GM12878 (cell line): ENCODE results near the gene RPP40. TPM values are rescaled to one million over a fixed set of nuclear protein-coding genes. Genes with fewer than 3 reads are reported as not detected.

Source experiments
- ATF3 ChIP-seq: IDR thresholded peaks from 2 replicates; pipeline ENCODE4 v1.6.1; 2011; ENCODE audit warnings: low read depth, mild to moderate bottlenecking, low read length, moderate library complexity, borderline replicate concordance; ENCODE audit errors: extremely low read depth
- BACH1 ChIP-seq: fragments of 450-650 bp; IDR thresholded peaks from 2 replicates; pipeline ENCODE4 v1.6.1; 2017; ENCODE audit warnings: mild to moderate bottlenecking, borderline replicate concordance
- BCLAF1 ChIP-seq: fragments of 450-650 bp; IDR thresholded peaks from 2 replicates; pipeline ENCODE4 v1.6.1; 2017; ENCODE audit warnings: antibody characterized with exemption, mild to moderate bottlenecking, moderate library complexity
- CEBPB ChIP-seq, 2 experiments: fragments of 150-350 bp in 1 of 2; IDR thresholded peaks; 2 replicates each; pipeline ENCODE4 v1.6.1; 2012 to 2014; ENCODE audit warnings: low read depth in 2 of 2, low read length in 2 of 2, borderline replicate concordance in 1 of 2, inconsistent platforms in 1 of 2
- FOXM1 ChIP-seq: IDR thresholded peaks from 2 replicates; pipeline ENCODE4 v1.6.1; 2012; ENCODE audit warnings: low read depth, mild to moderate bottlenecking, inconsistent platforms, low read length, moderate library complexity
- HDAC6 ChIP-seq: fragments of 200-600 bp; sonication (generic); IDR thresholded peaks from one replicate; pipeline ENCODE4 v1.8.0; 2017; ENCODE audit warnings: antibody characterized with exemption; ENCODE audit not compliant: unreplicated experiment
- JUNB ChIP-seq: IDR thresholded peaks from 2 replicates; pipeline ENCODE4 v1.6.1; 2016; ENCODE audit warnings: antibody characterized with exemption, mild to moderate bottlenecking
- KLF5 ChIP-seq: fragments of 450-650 bp; IDR thresholded peaks from 2 replicates; pipeline ENCODE4 v1.6.1; 2014; ENCODE audit warnings: mild to moderate bottlenecking; ENCODE audit not compliant: partially characterized antibody
- MAX ChIP-seq: IDR thresholded peaks from 2 replicates; pipeline ENCODE4 v1.6.1; 2012; ENCODE audit warnings: low read depth, low read length, improper control_type of control experiment
- MTA3 ChIP-seq: IDR thresholded peaks from 2 replicates; pipeline ENCODE4 v1.6.1; 2012; ENCODE audit warnings: low read length, inconsistent platforms, borderline replicate concordance
- MYC ChIP-seq: IDR thresholded peaks from 2 replicates; pipeline ENCODE4 v1.6.1; 2011; ENCODE audit warnings: mild to moderate bottlenecking, low read length, moderate library complexity, inconsistent platforms; ENCODE audit not compliant: insufficient read depth, insufficient replicate concordance, insufficient read length, severe bottlenecking
- NR2C2 ChIP-seq: IDR thresholded peaks from 2 replicates; pipeline ENCODE4 v1.6.1; 2011; ENCODE audit warnings: borderline replicate concordance, low read depth; ENCODE audit not compliant: control insufficient read depth, insufficient read length
- NR2F1 ChIP-seq: fragments of 450-650 bp; conservative IDR thresholded peaks from 2 replicates; pipeline ENCODE4 v1.6.1; 2017; ENCODE audit warnings: mild to moderate bottlenecking
- PAX8 ChIP-seq: fragments of 450-650 bp; IDR thresholded peaks from 2 replicates; pipeline ENCODE4 v1.6.1; 2017; ENCODE audit warnings: mild to moderate bottlenecking, moderate library complexity
- POLR2A ChIP-seq: IDR thresholded peaks from 2 replicates; pipeline ENCODE4 v1.6.1; 2011; ENCODE audit warnings: low read depth, mild to moderate bottlenecking, low read length
- POLR2AphosphoS2 ChIP-seq: IDR thresholded peaks from 2 replicates; pipeline ENCODE4 v1.6.1; 2011; ENCODE audit warnings: low read depth, mild to moderate bottlenecking, low read length, improper control_type of control experiment, moderate library complexity
- RB1 ChIP-seq: fragments of 450-650 bp; formaldehyde crosslinking; IDR thresholded peaks from 2 replicates; pipeline ENCODE4 v1.6.1; 2017; ENCODE audit warnings: mild to moderate bottlenecking, borderline replicate concordance
- SMAD1 ChIP-seq: fragments of 450-650 bp; IDR thresholded peaks from 2 replicates; pipeline ENCODE4 v1.6.1; 2018; ENCODE audit warnings: mild to moderate bottlenecking, low read depth; ENCODE audit not compliant: partially characterized antibody
- SMC3 ChIP-seq: IDR thresholded peaks from 2 replicates; pipeline ENCODE4 v1.6.1; 2011; ENCODE audit warnings: low read length, improper control_type of control experiment, borderline replicate concordance
- SRF ChIP-seq, 2 experiments: IDR thresholded peaks; 2 replicates each; pipeline ENCODE4 v1.6.1; 2011; ENCODE audit warnings: low read depth in 2 of 2, low read length in 2 of 2, mild to moderate bottlenecking in 1 of 2, moderate library complexity in 1 of 2
- YY1 ChIP-seq: IDR thresholded peaks from 2 replicates; pipeline ENCODE4 v1.6.1; 2011; ENCODE audit warnings: low read depth, mild to moderate bottlenecking, low read length
- ZNF592 ChIP-seq: fragments of 450-650 bp; IDR thresholded peaks from 2 replicates; pipeline ENCODE4 v1.6.1; 2017; ENCODE audit warnings: mild to moderate bottlenecking, moderate library complexity
- polyA plus RNA-seq, 11 experiments: library from polyadenylated mRNA; depleted of rRNA in 4 of 11; unstranded in 6 of 11; stranded (reverse) in 5 of 11; fragments of >200 nt; fragmentation: Nextera tagmentation in 4 of 11; fragmentation: Illumina TruSeq in 1 of 11; extraction: Ambion mirVana in 4 of 11; extraction: Trizol in 1 of 11; gene quantifications; 1 replicate in 1 of 11; 2 replicates in 10 of 11; pipeline versions ENCODE4 v1.2.1 to v1.2.3, GENCODE V29; 2011 to 2016; ENCODE audit warnings: inconsistent platforms in 2 of 11, missing spikeins in 2 of 11, low read depth in 1 of 11
- total RNA-seq, 4 experiments: library from RNA; depleted of rRNA in 3 of 4; stranded (reverse); fragments of >200 nt in 3 of 4; fragmentation: Illumina TruSeq in 1 of 4; extraction: Trizol in 1 of 4; gene quantifications; 2 replicates each; pipeline versions ENCODE4 v1.2.1 to v1.2.3, GENCODE V29; 2013 to 2021

Gene RPP40
- total and polyA plus RNA-seq, 10 of the 15 experiments (the other 5 are each of a cell fraction or from before 2014, with no cell fraction given): 5.6 to 46.3 (median 21.7) TPM

- TF ChIP-seq JUNB (no peak), SMAD1 (no peak), SRF (IDR thresholded peaks at IDR 0.05; ENCODE audit: low read depth in 2 of 2, low read length in 2 of 2) (no peak), BCLAF1 (no peak), MAX (peak; percentile 87; the same call in 1 of the 2 replicates), PAX8 (no peak), POLR2A (peak; percentile 64), SMC3 (no peak), HDAC6 (no peak), CEBPB (IDR thresholded peaks at IDR 0.05; ENCODE audit: borderline replicate concordance in 1 of 2, low read depth in 2 of 2, low read length in 2 of 2) (no peak), MTA3 (no peak), POLR2AphosphoS2 (no peak), NR2F1 (no peak), ATF3 (no peak), ZNF592 (no peak), MYC (peak; percentile 71), BACH1 (no peak), FOXM1 (no peak), KLF5 (peak; percentile 55), NR2C2 (no peak), YY1 (peak; percentile 91), RB1 (no peak)
These were observed at the start of gene RPP40 (continued) for GRCh38 chr6:5003604-5004372.
